DND-41 (cell line): ENCODE measurements around the gene MACROD2.

Source experiments
- ATAC-seq: fragments of 200-7000 bp; cut with Tn5 transposase; 3 replicates; pipeline ENCODE4 v1.9.1; 2021; ENCODE audit warnings: low read depth; ENCODE audit not compliant: insufficient read depth
- DNase-seq: peaks from one replicate; pipeline ENCODE4 v3.0.0-alpha.2; 2020
- H2AFZ ChIP-seq: 2 replicates; pipeline ENCODE4 v1.6.0; 2012; ENCODE audit warnings: low read depth, low read length
- H3K27ac ChIP-seq: 2 replicates; pipeline ENCODE4 v1.5.1; 2012; ENCODE audit warnings: low read length, inconsistent platforms
- H3K27me3 ChIP-seq: fragments of 200-600 bp; sonication (generic); 2 replicates; pipeline ENCODE4 v1.6.0; 2012; ENCODE audit warnings: low read length, mild to moderate bottlenecking, inconsistent platforms; ENCODE audit not compliant: insufficient read depth, poor library complexity
- H3K36me3 ChIP-seq: 2 replicates; pipeline ENCODE4 v1.5.1; 2012; ENCODE audit warnings: low read length, inconsistent platforms; ENCODE audit not compliant: insufficient read depth
- H3K4me1 ChIP-seq: 2 replicates; pipeline ENCODE4 v1.5.1; 2012; ENCODE audit warnings: mild to moderate bottlenecking, low read length; ENCODE audit not compliant: insufficient read depth
- H3K4me2 ChIP-seq: 2 replicates; pipeline ENCODE4 v1.6.0; 2012; ENCODE audit warnings: mild to moderate bottlenecking, moderate library complexity, low read length, inconsistent platforms; ENCODE audit not compliant: insufficient read depth
- H3K4me3 ChIP-seq, 2 experiments: fragments of 200-600 bp in 1 of 2; shearing (Covaris generic) in 1 of 2; 2 replicates each; pipeline ENCODE4 v1.5.1; 2012 to 2016; ENCODE audit warnings: inconsistent platforms in 2 of 2, low read length in 2 of 2, mild to moderate bottlenecking in 2 of 2, low read depth in 1 of 2, moderate library complexity in 1 of 2
- H3K79me2 ChIP-seq: 2 replicates; pipeline ENCODE4 v1.6.0; 2012; ENCODE audit warnings: low read length, inconsistent platforms; ENCODE audit not compliant: insufficient read depth
- H3K9ac ChIP-seq: 2 replicates; pipeline ENCODE4 v1.6.0; 2012; ENCODE audit warnings: low read depth, mild to moderate bottlenecking, inconsistent platforms, low read length, moderate library complexity
- H3K9me3 ChIP-seq: 2 replicates; pipeline ENCODE4 v1.5.1; 2012; ENCODE audit warnings: low read length, moderate library complexity, mild to moderate bottlenecking, inconsistent platforms; ENCODE audit not compliant: insufficient read depth, severe bottlenecking
- H4K20me1 ChIP-seq: 2 replicates; pipeline ENCODE4 v1.6.0; 2012; ENCODE audit warnings: low read length; ENCODE audit not compliant: insufficient read depth
- CTCF ChIP-seq: IDR thresholded peaks from 2 replicates; pipeline ENCODE4 v1.5.1; 2012; ENCODE audit warnings: borderline replicate concordance, low read length, moderate library complexity, mild to moderate bottlenecking; ENCODE audit not compliant: poor library complexity, severe bottlenecking; ENCODE audit errors: extremely low read depth
- EZH2 ChIP-seq: IDR thresholded peaks from 3 replicates; pipeline ENCODE4 v1.6.1; 2012; ENCODE audit warnings: borderline replicate concordance, low read depth, mild to moderate bottlenecking, moderate library complexity, low read length, inconsistent platforms; ENCODE audit not compliant: severe bottlenecking

Gene MACROD2

GRCh38 chr20:15682690-15683089, 1687.4 kb downstream of the MACROD2 start:
- Histone ChIP-seq H2AFZ (no peak overlapping the region), H3K4me3 (no peak overlapping the region), H3K9me3 (no peaks in the 10 kb centered on the region), H3K4me1 (no peaks in the 10 kb centered on the region), H3K36me3 (no peaks in the 10 kb centered on the region), H3K79me2 (no peaks in the 10 kb centered on the region), H3K9ac (no peak overlapping the region), H3K27me3 (no peaks in the 10 kb centered on the region), H3K4me2 (no peak overlapping the region), H3K27ac (no peak overlapping the region), H4K20me1 (no peaks in the 10 kb centered on the region)
- DNase-seq, result no peak
- TF ChIP-seq EZH2 (no peak), CTCF (no peak)
- no peak for ATAC-seq

GRCh38 chr20:15692570-15692969, 1697.3 kb downstream of the MACROD2 start:
- TF ChIP-seq EZH2 (no peak), CTCF (no peak)
- Histone ChIP-seq H3K9ac (no peak overlapping the region), H3K4me3 (no peak overlapping the region), H3K9me3 (no peaks in the 10 kb centered on the region), H3K27me3 (no peaks in the 10 kb centered on the region), H3K36me3 (no peaks in the 10 kb centered on the region), H3K4me1 (no peaks in the 10 kb centered on the region), H3K79me2 (no peaks in the 10 kb centered on the region), H2AFZ (no peak overlapping the region), H4K20me1 (no peaks in the 10 kb centered on the region), H3K27ac (no peak overlapping the region), H3K4me2 (no peak overlapping the region)
- ATAC-seq, result no peak
- DNase-seq, result no peak

GRCh38 chr20:15699431-15700146, 1704.3 kb downstream of the MACROD2 start:
- TF ChIP-seq EZH2 (no peak), CTCF (peak; percentile 26)
- Histone ChIP-seq H3K27ac (no peak overlapping the region), H3K4me1 (no peaks in the 10 kb centered on the region), H3K4me3 (no peak overlapping the region), H3K79me2 (no peaks in the 10 kb centered on the region), H3K4me2 (no peak overlapping the region), H4K20me1 (no peaks in the 10 kb centered on the region), H3K36me3 (no peaks in the 10 kb centered on the region), H3K9me3 (no peaks in the 10 kb centered on the region), H2AFZ (no peak overlapping the region), H3K9ac (no peak overlapping the region), H3K27me3 (no peaks in the 10 kb centered on the region)
- ATAC-seq (no peak), DNase-seq (no peak)
